GM21381 (cell line): ENCODE data around the gene TMEM170A.

Source experiments
- ATAC-seq: cut with Tn5 transposase; IDR thresholded peaks from one replicate; pipeline ENCODE4 v1.9.1; 2021; ENCODE audit warnings: mild to moderate bottlenecking, moderate library complexity; ENCODE audit not compliant: unreplicated experiment

TMEM170A gene

DNA sequence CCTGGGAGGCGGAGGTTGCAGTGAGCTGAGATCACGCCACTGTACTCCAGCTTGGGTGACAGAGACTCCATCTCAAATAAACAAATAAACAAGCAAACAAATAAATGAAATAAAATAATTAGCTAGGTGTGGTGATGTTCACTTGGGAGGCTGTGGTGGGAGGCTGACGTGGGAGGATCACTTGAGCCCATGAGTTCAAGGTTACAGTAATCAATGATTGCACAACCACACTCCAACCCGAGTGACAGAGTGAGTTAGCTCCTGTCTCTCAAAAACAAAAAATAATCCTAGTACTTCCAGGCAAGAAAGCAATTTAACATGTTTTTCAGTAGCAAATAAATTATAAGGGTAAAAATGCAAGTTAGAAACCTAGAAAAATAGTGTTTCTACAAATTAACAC lies 57.5 kb downstream of the TMEM170A start:
- no peak for ATAC-seq

GRCh38 chr16:75402821-75403475 lies 61.5 kb downstream of the TMEM170A start:
- no peak for ATAC-seq

- no peak for ATAC-seq
Measured at GRCh38 chr16:75402159-75402820, 62.2 kb downstream of the TMEM170A start.

- no peak for ATAC-seq
Measured at GRCh38 chr16:75401691-75402090, 62.8 kb downstream of the TMEM170A start.

DNA sequence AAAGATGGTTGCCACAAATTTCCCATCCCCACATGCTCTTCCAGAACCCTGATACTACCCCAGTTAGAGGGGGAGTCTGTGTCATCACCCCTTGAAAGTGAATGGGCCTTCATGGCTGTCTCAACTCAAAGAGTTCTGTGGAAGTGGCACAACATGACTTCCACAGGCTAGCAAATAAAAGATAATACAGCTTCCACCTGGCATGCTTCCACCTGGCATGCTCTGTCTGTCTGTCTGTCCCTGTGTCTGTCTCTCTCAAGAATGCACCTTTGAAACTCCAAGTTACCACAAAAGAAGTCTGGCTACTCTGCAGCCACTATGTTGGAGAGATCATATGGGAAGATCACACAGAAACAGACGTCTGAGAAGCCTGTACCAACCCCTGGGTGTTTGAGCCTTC lies 66.2 kb downstream of the TMEM170A start:
- ATAC-seq = no peak

DNA sequence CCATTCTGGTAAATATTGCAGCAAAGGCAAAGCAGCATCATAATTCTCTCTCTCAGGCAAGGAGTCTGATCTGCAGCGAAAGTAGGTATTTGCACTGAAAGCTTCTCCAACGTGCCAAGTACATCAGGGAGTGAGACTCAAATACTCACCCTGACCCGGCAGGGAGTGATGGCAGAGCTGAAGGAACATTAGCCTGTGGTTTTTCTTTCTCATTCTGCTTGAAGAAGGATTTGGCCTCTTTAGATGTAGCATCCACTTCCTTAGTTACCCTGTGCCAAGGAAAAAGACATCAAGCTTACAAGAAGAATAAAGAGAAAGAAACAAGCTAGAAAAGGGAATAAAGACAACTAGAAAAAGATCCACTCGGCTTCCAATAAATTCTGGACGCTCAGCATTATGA lies 69.5 kb downstream of the TMEM170A start:
- ATAC-seq = no peak
